Myocyte (in vitro differentiated cells): ENCODE data around the gene DNAI1. TPM values are rescaled to one million over a fixed set of nuclear protein-coding genes. Genes with fewer than 3 reads are reported as not detected.
"Not testable (repeated sequence)": the region's sequence is repeated elsewhere in the genome, so short reads cannot be mapped to it uniquely, and the experiment has no call there.

Experiments
- DNase-seq: peaks from one replicate; pipeline ENCODE4 v3.0.0-alpha.2; 2012; ENCODE audit warnings: low read depth
- polyA plus RNA-seq: library from polyadenylated mRNA; unstranded; fragments of >200 nt; gene quantifications from one replicate; pipeline ENCODE4 v1.2.1, GENCODE V29; 2012; ENCODE audit warnings: missing spikeins
- total RNA-seq: library from RNA; depleted of rRNA; stranded (reverse); fragments of >200 nt; gene quantifications from 2 replicates; pipeline ENCODE4 v1.2.3, GENCODE V29; 2014

The DNAI1 gene
- total RNA-seq: 0.13 TPM in 1 of 2 replicates, not detected in the other
- polyA plus RNA-seq: 0.14 TPM

DNA sequence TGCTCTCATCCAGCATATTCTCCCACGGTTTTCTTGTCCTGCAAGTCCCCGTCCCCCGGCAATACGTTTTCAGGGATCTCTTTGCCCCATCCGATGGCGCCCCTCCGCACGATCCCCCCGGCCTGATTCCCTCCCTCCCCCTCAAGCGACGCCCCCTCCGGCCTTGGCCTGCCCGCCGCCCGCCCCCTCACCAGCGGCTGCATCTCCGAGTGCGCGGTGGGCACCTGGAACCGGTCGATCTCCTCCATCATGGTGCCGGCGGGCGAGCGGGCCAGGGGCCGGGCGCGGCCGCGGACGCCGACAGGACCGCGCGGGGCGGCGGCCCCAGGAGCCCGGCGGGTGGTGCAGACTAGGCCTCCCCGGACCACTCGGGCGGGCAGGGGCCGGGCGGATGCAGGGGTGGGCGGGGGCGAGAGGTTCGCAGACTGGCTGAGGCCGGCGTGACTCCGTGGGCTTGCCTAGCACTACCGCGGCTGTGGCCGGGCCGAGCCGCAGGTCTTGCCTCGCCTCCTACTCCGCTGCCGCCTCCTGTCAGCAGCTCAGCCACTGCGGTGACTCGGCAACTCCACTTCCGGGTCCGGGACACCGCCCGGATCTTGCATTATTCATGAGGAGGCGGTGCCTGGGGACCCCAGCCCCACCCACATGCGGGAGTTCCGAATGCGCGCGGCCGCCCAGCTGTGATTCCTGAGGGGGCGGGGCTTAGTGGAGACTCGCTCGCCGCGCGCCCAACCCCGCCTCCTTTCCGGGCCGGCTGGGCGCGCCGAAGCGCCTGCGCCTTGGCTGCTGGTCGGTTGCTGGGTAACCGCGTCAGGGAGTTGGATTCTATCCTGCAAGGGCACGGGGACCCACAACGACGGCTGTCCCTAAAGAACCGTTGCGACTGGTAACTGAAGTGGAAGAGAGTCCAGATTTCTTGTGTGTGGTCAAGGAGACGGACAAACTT, at the start of gene DNAI1, which contains the start of gene FAM219A:
TSS of gene DNAI1 (plus strand) at position 793 of the 946 bp plus-strand sequence. CDS start 201 bp downstream, outside the sequence.
TSS of gene FAM219A (minus strand) at position 558 of the 946 bp plus-strand sequence. CDS start at position 251, 307 bp downstream.
- DNase-seq: peak; percentile 99

GRCh38 chr9:34409154-34409553, 49.5 kb upstream of the DNAI1 start:
- no peak for DNase-seq

DNA sequence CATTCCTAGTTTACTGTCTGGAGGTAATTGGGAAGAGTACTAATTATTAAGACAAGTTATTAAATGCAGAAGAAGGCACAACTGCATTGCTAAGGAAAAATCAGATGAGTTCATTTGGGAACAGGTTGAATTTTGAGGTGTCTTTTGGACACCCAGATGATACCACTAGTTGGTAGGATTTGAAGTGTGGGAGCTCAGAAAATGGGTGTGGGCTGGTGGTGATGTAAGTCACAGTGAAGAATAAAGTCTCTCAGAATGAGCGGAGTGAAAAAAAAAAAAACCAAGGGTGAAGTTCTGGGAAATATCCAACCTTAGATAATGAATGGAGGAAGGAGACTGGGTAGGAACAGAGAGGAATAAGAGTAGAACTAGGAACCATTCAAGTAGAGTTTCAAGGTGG, 46.3 kb upstream of the DNAI1 start:
- no peak for DNase-seq

GRCh38 chr9:34413231-34413852, 45.3 kb upstream of the DNAI1 start:
- peak; percentile 84 for DNase-seq

- no peak for DNase-seq
Measured at GRCh38 chr9:34417734-34418133, 40.9 kb upstream of the DNAI1 start.

- DNase-seq: no peak
Measured at GRCh38 chr9:34419716-34420504, 38.7 kb upstream of the DNAI1 start.

DNA sequence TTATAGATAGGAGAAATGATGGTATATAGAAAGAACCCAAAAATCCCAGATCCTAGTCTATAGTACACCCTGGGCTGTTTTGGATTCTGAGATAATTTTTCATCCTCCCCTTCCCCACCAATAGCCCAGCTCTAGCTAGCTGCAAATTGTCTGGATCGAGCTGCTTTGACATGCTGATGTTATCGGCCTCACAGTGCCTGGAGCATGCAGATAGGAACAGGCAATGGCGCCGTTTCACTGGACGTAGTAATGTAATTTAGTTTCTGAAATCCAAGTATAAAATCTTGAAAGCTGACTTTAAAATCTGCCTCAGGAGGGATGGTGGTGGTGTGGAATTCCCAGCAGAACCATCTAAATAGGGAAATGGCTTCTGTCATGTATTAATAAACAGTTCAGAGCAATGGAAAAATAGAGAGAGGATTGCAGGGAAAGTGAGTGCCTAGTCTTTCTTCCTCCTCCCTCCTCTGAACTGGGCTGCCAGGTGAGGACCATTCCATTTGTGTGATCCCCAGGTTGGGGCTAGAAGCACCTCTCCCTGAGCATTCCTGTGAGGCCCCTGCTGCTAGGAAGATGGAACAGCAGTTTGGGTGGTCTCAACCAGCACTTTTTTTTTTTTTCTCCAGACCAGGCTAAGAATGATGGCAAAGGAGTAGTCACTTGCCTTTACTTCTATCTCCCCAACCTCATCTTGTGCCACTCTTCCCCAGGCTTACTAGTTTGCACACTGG, 32.1 kb upstream of the DNAI1 start:
- no peak for DNase-seq

GRCh38 chr9:34428325-34428958, 30.2 kb upstream of the DNAI1 start:
- DNase-seq: no peak

DNA sequence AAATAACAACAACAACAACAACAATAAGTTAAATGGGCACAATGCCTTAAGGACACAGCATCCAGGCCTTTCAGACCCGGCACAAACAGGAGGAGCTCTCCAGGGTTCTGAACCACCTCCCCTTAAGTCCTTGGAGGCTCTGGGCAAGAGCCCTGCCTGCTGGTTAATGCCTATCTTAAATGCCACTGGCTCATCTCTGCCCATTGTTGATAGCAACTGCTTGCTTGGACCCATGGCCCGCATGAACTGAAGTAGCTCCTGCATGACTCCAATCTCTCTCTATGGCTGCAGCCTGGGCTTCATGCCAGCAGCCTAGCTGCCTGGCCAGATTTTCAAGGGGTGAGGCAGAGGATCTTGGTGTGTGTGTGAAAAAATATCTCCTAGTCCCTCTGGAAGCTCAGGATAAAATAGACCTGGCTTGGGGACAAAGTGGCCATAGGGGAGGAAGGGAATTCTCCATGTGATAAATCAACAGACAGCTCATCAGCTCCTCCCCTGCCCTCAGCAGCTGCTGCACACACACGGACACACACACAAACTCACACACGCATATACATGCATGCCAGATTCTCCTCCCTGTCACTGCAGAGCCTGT, 27.7 kb upstream of the DNAI1 start:
- peak; percentile 96 for DNase-seq

DNA sequence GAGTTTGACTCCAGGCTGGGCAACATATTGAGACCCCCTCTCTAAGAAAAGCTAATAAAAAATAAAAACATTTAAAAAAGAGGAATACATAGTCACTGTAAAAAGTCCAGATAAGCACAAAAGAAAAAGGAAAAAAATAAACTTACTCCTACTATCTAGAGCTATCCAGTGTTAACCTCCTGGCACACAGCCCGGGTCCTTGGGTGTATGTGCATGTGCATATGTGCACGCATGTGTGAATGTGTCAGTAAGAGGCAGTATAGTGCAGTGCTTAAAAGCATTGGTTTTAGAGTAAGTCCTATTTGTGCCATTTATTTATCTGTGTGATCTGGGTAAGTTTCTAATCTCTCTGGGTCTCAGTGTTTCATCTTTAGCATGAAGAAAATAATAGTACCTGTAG, 26.9 kb upstream of the DNAI1 start:
- DNase-seq: no peak

GRCh38 chr9:34437006-34437925, 21.3 kb upstream of the DNAI1 start:
- DNase-seq: peak; percentile 76

GRCh38 chr9:34437926-34438307, 20.7 kb upstream of the DNAI1 start:
- not testable (repeated sequence) for DNase-seq

DNA sequence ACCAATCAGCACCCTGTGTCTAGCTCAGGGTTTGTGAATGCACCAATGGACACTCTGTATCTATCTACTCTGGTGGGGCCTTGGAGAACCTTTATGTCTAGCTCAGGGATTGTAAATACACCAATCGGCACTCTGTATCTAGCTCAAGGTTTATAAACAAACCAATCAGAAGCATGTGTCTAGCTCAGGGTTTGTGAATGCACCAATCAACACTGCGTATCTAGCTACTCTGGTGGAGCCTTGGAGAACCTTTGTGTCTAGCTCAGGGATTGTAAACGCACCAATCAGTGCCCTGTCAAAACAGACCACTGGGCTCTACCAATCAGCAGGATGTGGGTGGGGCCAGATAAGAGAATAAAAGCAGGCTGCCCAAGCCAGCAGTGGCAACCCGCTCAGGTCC, 20.1 kb upstream of the DNAI1 start:
- DNase-seq: not testable (repeated sequence)

DNA sequence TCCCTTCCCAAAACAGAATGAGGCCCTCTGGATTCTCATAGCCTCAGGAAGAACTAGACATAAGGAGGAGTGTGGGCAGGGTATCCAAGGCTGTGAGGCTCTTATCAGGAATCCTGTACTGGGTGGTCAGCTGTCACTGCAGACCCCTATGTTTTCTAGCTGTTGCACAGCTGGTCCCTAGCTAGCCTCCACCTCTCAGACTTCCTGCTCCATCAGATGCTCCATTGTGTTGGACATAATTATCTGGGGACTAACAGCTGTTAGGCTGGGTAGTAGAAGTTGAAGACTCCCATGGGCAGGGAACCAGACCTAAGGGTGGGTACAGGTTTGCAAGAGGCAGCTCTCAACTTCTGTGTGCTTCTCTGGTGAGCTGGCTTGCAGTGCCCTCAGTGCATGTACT, 18.6 kb upstream of the DNAI1 start:
- no peak for DNase-seq

GRCh38 chr9:34442770-34443169, 15.8 kb upstream of the DNAI1 start:
- no peak for DNase-seq

GRCh38 chr9:34443533-34443932, 15.1 kb upstream of the DNAI1 start:
- DNase-seq: no peak

DNA sequence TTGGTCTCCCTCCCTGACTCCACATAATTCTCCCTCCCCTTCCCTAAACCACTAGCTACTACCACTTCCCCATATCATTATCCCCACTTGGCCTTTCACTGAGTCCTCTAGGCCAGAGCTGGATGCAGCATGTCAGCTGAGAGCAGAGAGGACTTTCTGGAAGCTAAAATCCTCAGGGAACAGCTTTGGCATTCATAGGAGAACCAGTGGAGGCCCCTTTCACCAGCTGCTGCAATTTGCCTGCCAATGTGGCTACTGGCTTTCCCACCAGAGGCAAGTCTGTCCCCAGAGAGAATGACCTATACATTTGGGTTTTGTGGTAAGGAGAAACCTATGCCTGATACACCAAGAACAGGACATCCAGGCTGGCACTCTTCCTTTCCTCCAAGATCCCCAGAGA, 14.6 kb upstream of the DNAI1 start:
- DNase-seq: peak; percentile 67

DNA sequence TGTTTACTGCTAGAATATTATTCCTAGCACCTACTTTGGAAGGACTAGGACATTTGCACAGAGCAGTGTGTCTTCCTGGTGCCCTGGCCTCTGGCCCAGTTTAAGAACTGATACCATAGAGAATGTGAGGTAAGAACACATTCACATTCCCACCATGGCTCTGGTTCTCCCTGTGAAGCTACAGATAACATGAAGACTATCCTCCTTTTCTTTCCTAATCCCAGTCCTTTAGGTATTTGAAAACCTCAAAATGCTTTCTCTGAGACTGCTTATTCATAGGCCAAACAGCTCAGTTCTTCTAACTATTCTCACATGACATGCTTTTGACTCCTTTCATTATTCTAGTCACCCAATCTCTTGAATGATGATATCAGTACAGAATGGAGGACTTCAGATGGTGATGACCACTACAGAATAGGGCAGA, 12.1 kb upstream of the DNAI1 start:
- DNase-seq: no peak

DNA sequence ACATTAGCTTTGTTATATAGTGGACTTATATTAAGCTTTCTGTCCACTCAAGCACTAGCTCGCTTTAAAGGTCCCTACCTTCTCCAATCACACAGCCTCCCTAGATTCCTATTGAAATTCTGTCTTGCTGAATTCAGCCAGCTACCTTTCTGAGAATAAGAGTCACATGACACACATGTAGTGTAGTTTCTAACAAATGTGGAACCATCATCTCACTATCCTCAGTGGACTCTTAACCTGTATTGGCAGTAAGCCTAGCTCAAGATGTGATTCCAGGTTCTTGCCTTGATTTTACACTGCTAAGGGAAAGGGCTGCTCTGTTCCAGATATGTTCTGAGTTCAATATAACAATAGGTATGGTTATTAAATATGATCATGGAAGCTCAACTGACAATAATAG, 11.7 kb upstream of the DNAI1 start:
- DNase-seq: no peak
